HG03064 (cell line): Measurements from ENCODE around the gene PXT1.

Experiments
- ATAC-seq: cut with Tn5 transposase; IDR thresholded peaks from one replicate; pipeline ENCODE4 v1.9.1; 2021; ENCODE audit warnings: low read depth; ENCODE audit not compliant: unreplicated experiment

The PXT1 gene

GRCh38 chr6:36399970-36400369 is 42.7 kb downstream of the PXT1 start:
- ATAC-seq, result no peak

GRCh38 chr6:36392621-36393020 is 50.0 kb downstream of the PXT1 start:
- no peak for ATAC-seq

DNA sequence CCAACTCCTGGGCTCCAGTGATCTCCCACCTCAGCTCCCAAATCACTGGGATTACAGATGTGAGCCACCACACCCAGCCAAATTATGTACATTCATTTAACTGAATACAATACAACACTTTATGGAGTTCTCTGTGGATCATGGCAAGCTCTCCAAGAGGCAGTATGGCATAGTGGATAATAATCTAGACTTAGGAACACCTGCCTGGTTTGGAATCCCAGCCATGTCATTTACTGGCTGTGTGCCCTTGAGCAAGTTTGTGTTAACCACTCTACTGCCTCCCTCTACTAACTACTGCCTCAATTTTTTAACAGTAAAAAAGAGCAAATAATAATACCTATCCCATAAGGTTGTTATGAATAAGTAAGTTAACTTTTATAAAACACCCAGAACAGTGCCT is 53.3 kb downstream of the PXT1 start:
- no peak for ATAC-seq

- ATAC-seq, result no peak
Measured at GRCh38 chr6:36387440-36388303, 55.0 kb downstream of the PXT1 start, which contains the start of gene ETV7. ETV7 (minus strand) TSS chr6:36387669; CDS start chr6:36387541, 128 bp downstream.

GRCh38 chr6:36386495-36387439 is 55.9 kb downstream of the PXT1 start:
- ATAC-seq, result no peak

DNA sequence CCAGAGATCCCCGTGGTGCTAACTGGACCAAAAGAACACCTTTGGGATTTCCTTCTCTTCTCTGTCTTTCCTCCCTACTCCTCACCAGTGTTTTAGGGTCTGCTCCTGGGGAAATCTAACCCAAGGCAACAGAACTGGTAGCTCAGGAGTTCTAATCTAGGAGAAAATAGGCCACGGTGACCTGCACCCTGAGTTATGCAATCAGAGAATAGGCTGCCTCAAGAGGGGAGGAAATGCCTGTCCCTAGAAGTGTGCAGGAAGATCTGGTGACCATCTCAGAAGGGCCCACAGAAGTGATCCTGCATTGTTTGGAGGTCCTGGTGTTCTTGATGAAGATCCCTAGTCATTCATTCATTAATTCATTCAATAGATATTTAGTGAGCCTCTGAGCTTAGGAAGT is 58.6 kb downstream of the PXT1 start:
- no peak for ATAC-seq

DNA sequence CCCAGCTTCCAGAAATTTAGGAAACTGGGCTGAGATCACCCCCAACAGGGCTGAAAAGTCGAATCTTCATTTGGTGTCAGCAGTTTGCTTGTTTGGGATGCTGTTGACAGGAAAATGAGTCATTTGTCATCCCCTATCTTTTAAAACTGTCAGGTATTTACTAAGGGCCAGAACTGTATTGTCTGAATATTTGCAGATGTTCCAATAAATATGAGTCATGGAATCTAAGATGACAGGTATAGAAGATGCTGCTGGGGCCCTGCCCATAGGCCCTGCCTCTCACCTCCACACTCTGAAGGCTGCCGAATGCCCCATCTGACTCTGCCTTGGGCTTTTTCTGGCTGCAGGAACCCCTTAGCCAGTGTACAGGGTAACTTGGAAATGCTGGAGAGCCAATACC is 59.0 kb downstream of the PXT1 start:
- ATAC-seq, result no peak

DNA sequence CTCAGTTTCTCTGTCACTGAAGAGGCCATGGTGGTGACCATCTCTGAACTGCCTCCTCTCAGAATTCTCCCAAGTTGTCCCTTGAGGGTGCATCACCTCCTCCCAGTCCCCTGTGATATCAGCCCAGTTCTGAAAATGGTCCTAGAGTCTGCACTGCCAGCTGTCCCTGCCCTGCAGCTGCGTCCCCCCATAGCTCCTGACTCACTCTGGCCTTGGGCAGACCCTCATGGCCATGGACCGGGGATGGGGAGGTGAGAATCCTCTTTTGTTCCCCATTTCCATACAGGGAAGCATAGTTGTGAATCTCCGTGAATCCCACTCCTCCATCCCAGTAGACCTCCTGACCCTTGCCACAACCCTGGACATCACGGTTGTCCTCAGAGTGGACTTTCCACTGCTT is 59.7 kb downstream of the PXT1 start:
- no peak for ATAC-seq

GRCh38 chr6:36381502-36382389 is 60.9 kb downstream of the PXT1 start:
- no peak for ATAC-seq

GRCh38 chr6:36380166-36380565 is 62.5 kb downstream of the PXT1 start:
- no peak for ATAC-seq

GRCh38 chr6:36378936-36379335 is 63.7 kb downstream of the PXT1 start:
- ATAC-seq, result no peak

GRCh38 chr6:36378243-36378920 is 64.3 kb downstream of the PXT1 start:
- no peak for ATAC-seq

DNA sequence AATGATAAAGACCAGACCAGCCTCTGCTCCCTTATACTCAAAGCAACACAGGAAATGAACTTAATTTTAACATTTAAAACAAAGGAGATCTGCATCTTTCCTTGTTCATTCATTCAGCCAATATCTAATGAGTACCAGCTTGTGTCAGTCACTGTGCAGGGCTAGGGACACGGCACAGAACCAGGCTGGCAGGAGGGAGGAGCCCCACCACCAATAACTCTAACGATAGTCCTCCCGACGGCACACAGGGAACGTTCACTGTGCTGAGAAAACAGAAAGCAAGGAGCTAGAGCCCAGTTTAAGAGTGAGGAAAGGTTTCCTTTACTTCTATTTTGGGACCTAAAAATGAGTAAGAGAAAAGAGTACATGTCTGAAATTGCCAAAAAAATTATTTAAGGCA is 65.1 kb downstream of the PXT1 start:
- no peak for ATAC-seq

GRCh38 chr6:36376742-36377141 is 65.9 kb downstream of the PXT1 start:
- ATAC-seq, result no peak

GRCh38 chr6:36376183-36376582 is 66.5 kb downstream of the PXT1 start:
- no peak for ATAC-seq

DNA sequence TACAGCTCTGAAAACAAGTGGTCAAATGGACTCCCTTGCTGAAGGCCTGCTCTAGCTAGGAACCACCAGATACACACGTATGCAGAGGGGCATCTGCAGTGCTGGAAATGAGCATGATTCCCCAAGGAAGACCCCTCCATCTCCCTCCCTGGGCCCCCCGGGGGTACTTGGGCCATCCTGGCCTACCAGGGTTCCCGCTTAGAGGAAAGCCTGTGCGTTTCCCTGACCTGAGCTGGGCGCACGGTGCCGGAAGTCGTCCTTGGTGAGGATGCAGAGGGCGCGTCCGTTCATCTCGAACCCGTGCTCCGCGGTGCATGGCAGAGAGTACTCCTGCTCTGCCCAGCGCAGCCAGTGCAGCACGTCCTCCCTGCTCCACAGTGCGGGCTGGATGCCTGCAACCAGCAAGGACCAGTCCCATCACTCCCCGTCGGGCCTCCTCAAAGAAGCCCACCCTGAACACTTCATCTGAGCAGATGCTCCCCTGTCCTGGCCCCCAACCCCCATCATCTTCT is 67.0 kb downstream of the PXT1 start:
- no peak for ATAC-seq

- no peak for ATAC-seq
Measured at GRCh38 chr6:36374972-36375371, 67.7 kb downstream of the PXT1 start.

DNA sequence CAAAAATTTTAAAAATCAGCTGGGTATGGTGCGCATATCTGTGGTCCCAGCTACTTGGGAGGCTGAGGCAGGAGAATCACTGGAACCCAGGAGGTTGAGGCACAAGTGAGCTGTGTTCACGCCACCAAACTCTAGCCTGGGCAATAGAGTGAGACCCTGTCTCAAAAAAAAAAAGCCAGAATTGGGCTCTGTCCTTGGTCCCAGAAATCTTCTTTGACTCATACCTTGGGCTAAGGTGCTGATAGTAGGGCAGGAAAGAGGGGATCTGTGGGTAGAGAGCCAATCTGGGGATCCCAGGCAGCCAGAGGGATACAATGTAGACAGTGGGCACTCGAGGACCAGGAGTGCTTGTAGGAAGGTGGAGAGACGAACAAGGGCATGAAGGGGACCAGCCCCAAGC is 68.5 kb downstream of the PXT1 start:
- no peak for ATAC-seq

DNA sequence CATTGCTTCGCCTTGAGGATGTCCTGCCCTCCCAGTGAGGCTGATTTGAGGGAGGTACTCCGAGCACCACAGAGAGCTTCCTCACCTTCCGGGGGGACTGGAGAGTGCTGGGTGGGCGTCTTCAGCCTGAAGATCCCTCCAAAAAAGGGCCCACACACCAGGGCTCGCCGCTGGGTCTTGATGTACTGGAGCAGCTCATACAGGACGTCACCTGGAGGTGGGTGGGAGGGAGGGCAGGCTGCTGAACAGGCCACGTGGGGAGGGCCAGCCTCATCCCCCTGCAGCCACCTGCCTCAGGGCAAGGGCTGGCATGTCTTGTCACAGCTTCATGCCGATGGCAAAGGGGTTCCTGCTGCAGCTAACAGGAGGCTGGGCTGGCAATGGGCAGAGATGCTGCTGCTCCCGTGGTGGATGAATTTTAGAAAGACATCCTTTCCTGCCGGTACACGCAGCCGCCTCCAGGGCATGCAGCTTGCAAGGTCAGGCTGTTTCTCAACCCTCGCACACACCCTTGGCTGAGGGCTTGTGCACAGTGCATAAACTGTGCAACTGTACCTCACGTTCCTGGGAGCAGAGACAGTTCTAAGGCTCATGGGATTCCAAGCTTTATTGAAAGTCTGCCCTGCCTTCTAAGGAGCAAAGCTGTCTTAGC is 69.2 kb downstream of the PXT1 start:
- ATAC-seq, result no peak
